ENCODE data around the gene KCNF1. TPM values are rescaled to one million over a fixed set of nuclear protein-coding genes. Genes with fewer than 3 reads are reported as not detected.

Gene KCNF1
- total and polyA plus RNA-seq, 2 of the 8 experiments (the other 6 are each of a cell fraction or from before 2014, with no cell fraction given) = 0.48 to 1.5 TPM

DNA sequence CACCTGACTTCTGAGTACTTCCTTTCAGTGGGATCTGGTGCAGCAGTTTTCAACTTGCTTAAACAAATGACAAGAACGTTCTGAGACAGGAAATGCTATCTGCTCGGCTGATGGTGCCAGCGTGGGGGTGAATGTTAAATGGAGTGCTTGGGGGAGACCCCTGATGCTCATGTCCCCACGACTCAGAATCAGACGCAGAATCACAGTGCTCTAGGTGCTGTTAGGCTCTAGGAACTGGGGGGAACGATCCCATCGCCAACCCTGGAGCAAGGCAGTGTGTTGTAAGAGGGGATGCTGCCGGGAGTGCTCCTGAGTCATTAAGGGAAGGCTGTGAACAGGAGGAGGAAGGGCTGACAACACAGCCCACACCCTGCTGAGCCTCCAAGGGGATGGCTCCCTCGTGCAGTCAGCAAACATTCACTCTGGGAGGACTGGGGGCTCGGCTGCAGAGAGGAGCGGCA lies 34.1 kb upstream of the KCNF1 start:
- H3K4me2 ChIP-seq (ENCODE audit: insufficient read depth in 1 of 2, low read depth in 2 of 2, low read length in 2 of 2) = no peak overlapping the region
- H3K23ac ChIP-seq (ENCODE audit: insufficient read length) = no peak overlapping the region
- H3K27me3 ChIP-seq (replicated peaks in 1 of 4; ENCODE audit: control insufficient read depth in 3 of 4, extremely low read depth in 1 of 4, insufficient read depth in 3 of 4, low read length in 3 of 4) = no peaks in the 10 kb centered on the region
- ChIA-PET CTCF (ENCODE audit: partially characterized antibody) (interaction anchor here (0.7 to 6.8 kb wide), 8 partner anchors 12 to 60 kb away, joined by 3 to 38 read pairs (median 6); partner anchors contain the start of gene KCNF1), POLR2A (ENCODE audit: partially characterized antibody) (no interaction called here)
- no peak overlapping the region for H3K14ac ChIP-seq (ENCODE audit: insufficient read length)
- TF ChIP-seq ZNF274 (IDR thresholded peaks at IDR 0.05; ENCODE audit: borderline replicate concordance, extremely low read depth, low read length) (no peak), ASH2L (IDR thresholded peaks at IDR 0.05; ENCODE audit: low read length) (no peak), HDAC6 (IDR thresholded peaks at IDR 0.05; ENCODE audit: low read depth, low read length) (no peak), EZH2 (IDR thresholded peaks at IDR 0.05; ENCODE audit: low read depth, low read length, severe bottlenecking) (no peak), RXRA (IDR thresholded peaks at IDR 0.05; ENCODE audit: insufficient read depth, low read depth, low read length) (no peak), POLR2AphosphoS5 (IDR thresholded peaks at IDR 0.05; ENCODE audit: low read depth, low read length) (no peak), SUZ12 (IDR thresholded peaks at IDR 0.05; ENCODE audit: low read length) (no peak), MAFK (IDR thresholded peaks at IDR 0.05; ENCODE audit: low read depth, low read length) (no peak), KDM4A (IDR thresholded peaks at IDR 0.05; ENCODE audit: low read depth, low read length, severe bottlenecking) (no peak), CHD2 (IDR thresholded peaks at IDR 0.05; ENCODE audit: low read length) (no peak)
- TF ChIP-seq, protein P1, sequence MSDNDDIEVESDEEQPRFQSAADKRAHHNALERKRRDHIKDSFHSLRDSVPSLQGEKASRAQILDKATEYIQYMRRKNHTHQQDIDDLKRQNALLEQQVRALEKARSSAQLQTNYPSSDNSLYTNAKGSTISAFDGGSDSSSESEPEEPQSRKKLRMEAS (IDR thresholded peaks at IDR 0.05) = no peak
- no peak overlapping the region; the same call in 1 of the 2 replicates for H4K8ac ChIP-seq (ENCODE audit: extremely low read depth, insufficient read depth, low read length)
- H4K5ac ChIP-seq (ENCODE audit: insufficient read length, low read depth, low read length) = no peak overlapping the region
- FAIRE-seq (no peak), DNase-seq (ENCODE audit: low read depth in 1 of 2, low spot score in 2 of 2) (no peak)
- H2AK5ac ChIP-seq (ENCODE audit: low read depth, low read length) = no peak overlapping the region
- H2BK20ac ChIP-seq (ENCODE audit: low read length) = no peak overlapping the region
- no peaks in the 10 kb centered on the region for H3K79me2 ChIP-seq (ENCODE audit: control insufficient read depth in 1 of 2, insufficient read depth in 2 of 2, low read length in 2 of 2)
- no peak overlapping the region for H3K18ac ChIP-seq (ENCODE audit: extremely low read depth, low read length)
- no peak overlapping the region for H2BK15ac ChIP-seq (ENCODE audit: low read length)
- no peaks in the 10 kb centered on the region for H3K23me2 ChIP-seq (ENCODE audit: low read depth, low read length)
- H2AFZ ChIP-seq (ENCODE audit: low read length) = 0 out of 2 replicates have a peak overlapping the region, but pooled peaks have one; percentile 31
- H3K4me3 ChIP-seq (ENCODE audit: extremely low read depth in 1 of 4, insufficient read depth in 2 of 4, low read depth in 3 of 4, low read length in 4 of 4) = no peak overlapping the region
- no peak overlapping the region for H2BK5ac ChIP-seq (ENCODE audit: low read depth, low read length)
- no peak overlapping the region for H3K4ac ChIP-seq (replicated peaks; ENCODE audit: insufficient read length, low read depth, low read length)
- no peak overlapping the region for H4K91ac ChIP-seq (replicated peaks; ENCODE audit: insufficient read length, low read length)
- H3K79me1 ChIP-seq (ENCODE audit: low read depth, low read length) = no peaks in the 10 kb centered on the region; the same call in 1 of the 2 replicates
- H4K20me1 ChIP-seq (replicated peaks in 1 of 2; ENCODE audit: control insufficient read depth in 1 of 2, insufficient read depth in 2 of 2, low read length in 2 of 2) = no peaks in the 10 kb centered on the region
- no peak overlapping the region for H3K9ac ChIP-seq (replicated peaks in 1 of 4; ENCODE audit: extremely low read depth in 1 of 4, low read depth in 3 of 4, low read length in 3 of 4)
- 83% methylated on average over 11 of the region's 11 CpGs; no CpG with 5 or more reads in 1 of the 2 experiments for WGBS, 2 experiments (ENCODE audit: extremely low coverage in 1 of 2, insufficient coverage in 1 of 2, insufficient read length in 1 of 2, insufficient replicate concordance in 2 of 2, low coverage in 1 of 2, low lambda C conversion rate in 2 of 2, missing lambda C conversion rate in 1 of 2)
- no peaks in the 10 kb centered on the region for H3K36me3 ChIP-seq (ENCODE audit: control insufficient read depth in 2 of 4, insufficient read depth in 4 of 4, low read length in 3 of 4)
- H3K27ac ChIP-seq (ENCODE audit: low read depth, low read length) = no peak overlapping the region
- no peak overlapping the region for H2BK120ac ChIP-seq (replicated peaks; ENCODE audit: low read depth, low read length)
- peaks cover 0 to 7% (median 0%) of the 10 kb centered on the region in 4 experiments; a peak in 1 of 7 replicates for H3K4me1 ChIP-seq (replicated peaks in 1 of 4; ENCODE audit: control insufficient read depth in 3 of 4, insufficient read depth in 4 of 4, low read length in 3 of 4)
- H3K9me3 ChIP-seq (ENCODE audit: insufficient read depth in 2 of 2, low read depth in 1 of 2, low read length in 1 of 2) = no peaks in the 10 kb centered on the region
- no peak overlapping the region for H2BK12ac ChIP-seq (ENCODE audit: low read depth, low read length)
- H3K56ac ChIP-seq (replicated peaks; ENCODE audit: insufficient read length, low read depth, low read length) = no peak overlapping the region
